BLaER1 treated with 17β-estradiol and CSF1 and Interleukin-3, amounts not matched to agents 10 nM and 100 nM (cell line): ENCODE results near the gene MRPS12.

Experiments
- H3K27ac ChIP-seq, 11 experiments: shearing (Covaris generic); formaldehyde crosslinking; 2 replicates each; pipeline ENCODE4 v1.8.1; 2022
- H3K27me3 ChIP-seq, 11 experiments: shearing (Covaris generic); formaldehyde crosslinking; 2 replicates each; pipeline ENCODE4 v1.8.1; 2022
- H3K36me3 ChIP-seq, 11 experiments: shearing (Covaris generic); formaldehyde crosslinking; 2 replicates each; pipeline ENCODE4 v1.8.1; 2022
- H3K4me1 ChIP-seq, 10 experiments: shearing (Covaris generic); formaldehyde crosslinking; 2 replicates each; pipeline ENCODE4 v1.8.1; 2022
- H3K4me2 ChIP-seq, 11 experiments: shearing (Covaris generic); formaldehyde crosslinking; 2 replicates each; pipeline ENCODE4 v1.8.1; 2022
- H3K4me3 ChIP-seq, 10 experiments: shearing (Covaris generic); formaldehyde crosslinking; 2 replicates each; pipeline ENCODE4 v1.8.1; 2022
- H3K9ac ChIP-seq, 11 experiments: shearing (Covaris generic); formaldehyde crosslinking; 2 replicates each; pipeline ENCODE4 v1.8.1; 2022
- H3K9me3 ChIP-seq, 11 experiments: shearing (Covaris generic); formaldehyde crosslinking; replicated peaks in 1 of 11; 2 replicates each; pipeline ENCODE4 v1.8.1; 2022
- H4K20me1 ChIP-seq, 11 experiments: shearing (Covaris generic); formaldehyde crosslinking; 2 replicates each; pipeline ENCODE4 v1.8.1; 2022
- Cebpa-rat ChIP-seq, 11 experiments: shearing (Covaris generic); IDR thresholded peaks; 2 replicates each; pipeline ENCODE4 v1.8.1; 2022

MRPS12 gene

GRCh38 chr19:38894968-38895367 is 35.8 kb upstream of the MRPS12 start:
- peak overlapping the region; percentile 57 to 98 (median 85) for H3K4me2 ChIP-seq
- no peaks in the 10 kb centered on the region for H3K9me3 ChIP-seq
- peak overlapping the region; percentile 38 to 90 (median 61); a peak in 21 of 22 replicates for H3K9ac ChIP-seq
- no peak for TF ChIP-seq Cebpa-rat (IDR thresholded peaks at IDR 0.05)
- H3K27me3 ChIP-seq = no peaks in the 10 kb centered on the region
- peaks cover 45 to 66% (median 62%) of the 10 kb centered on the region in 10 experiments for H3K4me1 ChIP-seq
- H3K4me3 ChIP-seq = peak overlapping the region in 2 of 10 experiments; percentile 14 to 23; a peak in 3 of 20 replicates
- H4K20me1 ChIP-seq = peaks cover 0 to 41% (median 6%) of the 10 kb centered on the region in 11 experiments; a peak in 7 of 22 replicates
- H3K27ac ChIP-seq = peak overlapping the region in 8 of 11 experiments; percentile 49 to 77 (median 58); a peak in 17 of 22 replicates
- peaks cover 2 to 45% (median 24%) of the 10 kb centered on the region in 11 experiments; a peak in 18 of 22 replicates for H3K36me3 ChIP-seq

DNA sequence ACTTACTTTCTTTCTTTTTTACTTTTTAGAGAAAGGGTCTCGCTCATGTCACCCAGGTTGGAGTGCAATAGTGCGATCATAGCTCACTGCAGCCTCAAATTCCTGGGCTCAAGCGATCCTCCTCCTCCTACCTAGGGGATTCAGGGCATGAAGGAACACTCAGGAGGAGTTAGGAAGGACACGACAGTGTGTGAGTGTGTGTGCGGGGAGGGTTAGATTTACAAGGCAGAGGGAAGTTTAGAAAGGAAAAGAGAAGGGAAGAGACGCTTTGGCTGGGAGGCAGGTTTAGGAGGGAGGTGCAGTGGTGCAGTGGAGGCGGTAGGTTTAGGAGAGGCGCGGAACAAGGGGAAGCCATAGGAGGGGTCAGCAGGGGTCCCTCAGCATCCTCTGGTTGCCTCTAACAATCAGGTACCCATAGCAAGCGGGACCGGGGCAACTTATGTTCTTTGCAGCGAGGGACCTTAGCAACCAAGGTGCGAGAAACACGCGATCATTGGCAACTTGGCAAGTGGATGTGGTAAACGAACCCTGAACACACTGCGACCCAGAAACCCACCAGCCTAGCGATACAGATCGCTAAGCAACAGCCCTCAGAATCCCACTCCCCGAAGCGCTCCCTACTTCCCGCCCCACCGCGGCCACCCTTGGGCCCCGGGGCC is 31.8 kb upstream of the MRPS12 start:
- TF ChIP-seq Cebpa-rat (IDR thresholded peaks at IDR 0.05) = no peak
- Histone ChIP-seq H3K27me3 (no peaks in the 10 kb centered on the region), H3K4me1 (peaks cover 59 to 70% (median 64%) of the 10 kb centered on the region in 10 experiments), H3K4me2 (peak overlapping the region; percentile 76 to 99 (median 96)), H3K9me3 (peaks cover 0 to 7% (median 5%) of the 10 kb centered on the region in 11 experiments; a peak in 10 of 22 replicates), H3K9ac (peak overlapping the region; percentile 73 to 92 (median 87)), H3K4me3 (peak overlapping the region; percentile 72 to 87 (median 84)), H3K36me3 (peaks cover 0 to 17% (median 8%) of the 10 kb centered on the region in 11 experiments; a peak in 9 of 22 replicates), H3K27ac (peak overlapping the region; percentile 43 to 93 (median 72)), H4K20me1 (peaks cover 0 to 33% (median 9%) of the 10 kb centered on the region in 11 experiments; a peak in 8 of 22 replicates)

GRCh38 chr19:38899447-38900201 is 31.1 kb upstream of the MRPS12 start, which contains the start of the genes NFKBIB and SIRT2:
TSS of gene NFKBIB (plus strand) at chr19:38899969. CDS start at chr19:38900033, 64 bp downstream.
TSS of gene SIRT2 (minus strand) at chr19:38899618. CDS start at chr19:38899521, 97 bp downstream.
- Histone ChIP-seq H3K27me3 (no peaks in the 10 kb centered on the region), H3K4me1 (peaks cover 52 to 63% (median 59%) of the 10 kb centered on the region in 10 experiments), H4K20me1 (peaks cover 0 to 31% (median 9%) of the 10 kb centered on the region in 11 experiments; a peak in 9 of 22 replicates), H3K9me3 (peaks cover 0 to 7% (median 5%) of the 10 kb centered on the region in 11 experiments; a peak in 10 of 22 replicates), H3K36me3 (peaks cover 1 to 24% (median 14%) of the 10 kb centered on the region in 11 experiments; a peak in 19 of 22 replicates), H3K27ac (peak within 1 kb of the TSS; percentile 72 to 93 (median 83)), H3K4me2 (peak within 1 kb of the TSS; percentile 88 to 99 (median 96)), H3K9ac (peak within 1 kb of the TSS; percentile 77 to 92 (median 89)), H3K4me3 (peak within 1 kb of the TSS; percentile 72 to 87 (median 84))
- TF ChIP-seq Cebpa-rat (IDR thresholded peaks at IDR 0.05) = no peak

DNA sequence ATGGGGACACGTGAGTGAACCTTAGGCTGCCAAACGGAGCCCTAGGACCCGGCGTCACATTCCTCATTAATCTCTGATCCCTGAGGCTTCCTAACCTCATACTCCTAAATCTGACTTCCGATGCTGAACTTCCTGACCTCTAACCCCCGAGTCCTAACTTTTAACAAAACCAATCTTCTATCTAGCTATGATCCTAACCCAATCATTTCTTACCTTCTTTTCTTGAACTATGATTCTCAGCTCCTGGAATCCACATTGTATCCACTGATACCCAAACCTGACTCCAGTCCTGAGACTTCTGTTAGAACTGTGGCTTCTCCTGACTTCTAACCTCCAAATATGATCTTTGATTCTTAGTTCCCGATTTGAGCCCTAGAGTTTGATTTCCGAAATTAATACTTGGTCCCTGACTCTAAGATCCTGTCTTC is 30.5 kb upstream of the MRPS12 start:
- Histone ChIP-seq H3K36me3 (peaks cover 7 to 30% (median 20%) of the 10 kb centered on the region in 11 experiments), H3K4me3 (peak overlapping the region; percentile 72 to 87 (median 84)), H3K4me1 (peaks cover 46 to 57% (median 53%) of the 10 kb centered on the region in 10 experiments), H3K4me2 (peak overlapping the region; percentile 71 to 88 (median 83)), H3K27ac (peak overlapping the region; percentile 72 to 93 (median 83)), H4K20me1 (peaks cover 0 to 31% (median 9%) of the 10 kb centered on the region in 11 experiments; a peak in 10 of 22 replicates), H3K9ac (peak overlapping the region; percentile 77 to 92 (median 89)), H3K27me3 (no peaks in the 10 kb centered on the region), H3K9me3 (peaks cover 0 to 7% (median 5%) of the 10 kb centered on the region in 11 experiments; a peak in 10 of 22 replicates)
- no peak for TF ChIP-seq Cebpa-rat (IDR thresholded peaks at IDR 0.05)

GRCh38 chr19:38900743-38901190 is 30.0 kb upstream of the MRPS12 start:
- Histone ChIP-seq H4K20me1 (peaks cover 0 to 30% (median 9%) of the 10 kb centered on the region in 11 experiments; a peak in 10 of 22 replicates), H3K4me3 (peak overlapping the region; percentile 72 to 87 (median 84)), H3K27me3 (no peaks in the 10 kb centered on the region), H3K4me2 (peak overlapping the region; percentile 71 to 88 (median 83)), H3K36me3 (peaks cover 13 to 36% (median 26%) of the 10 kb centered on the region in 11 experiments), H3K4me1 (peaks cover 41 to 52% (median 47%) of the 10 kb centered on the region in 10 experiments), H3K9ac (peak overlapping the region; percentile 77 to 92 (median 89)), H3K9me3 (peaks cover 0 to 7% (median 5%) of the 10 kb centered on the region in 11 experiments; a peak in 10 of 22 replicates), H3K27ac (peak overlapping the region; percentile 72 to 93 (median 83); a peak in 18 of 22 replicates)
- TF ChIP-seq Cebpa-rat (IDR thresholded peaks at IDR 0.05) = no peak

DNA sequence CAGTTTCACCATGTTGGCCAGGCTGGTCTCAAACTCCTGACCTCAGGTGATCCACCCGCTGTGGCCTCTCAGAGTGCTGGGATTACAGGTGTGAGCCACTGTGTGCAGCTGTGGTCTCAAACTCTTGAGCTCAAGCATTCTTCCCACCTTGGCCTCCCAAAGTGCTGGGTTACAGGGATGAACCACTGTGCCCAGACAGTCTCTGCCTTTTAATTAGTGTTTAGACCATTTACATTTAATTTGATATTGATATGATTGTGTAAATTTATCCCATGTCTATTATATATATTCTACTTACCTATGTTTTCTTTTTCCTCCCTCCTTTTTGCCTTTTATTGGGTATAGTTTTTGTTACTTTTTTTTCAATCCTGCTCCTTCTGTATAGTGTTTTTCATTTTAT is 29.1 kb upstream of the MRPS12 start:
- H4K20me1 ChIP-seq = peaks cover 0 to 26% (median 9%) of the 10 kb centered on the region in 11 experiments; a peak in 10 of 22 replicates
- H3K4me3 ChIP-seq = peak overlapping the region in 8 of 10 experiments; percentile 72 to 87 (median 86); a peak in 9 of 20 replicates
- H3K4me2 ChIP-seq = peak overlapping the region; percentile 71 to 88 (median 83)
- H3K9ac ChIP-seq = peak overlapping the region in 5 of 11 experiments; percentile 86 to 92 (median 90); a peak in 6 of 22 replicates
- H3K4me1 ChIP-seq = peaks cover 33 to 42% (median 38%) of the 10 kb centered on the region in 10 experiments
- no peak for TF ChIP-seq Cebpa-rat (IDR thresholded peaks at IDR 0.05)
- peaks cover 19 to 44% (median 33%) of the 10 kb centered on the region in 11 experiments for H3K36me3 ChIP-seq
- no peak overlapping the region for H3K27ac ChIP-seq
- peaks cover 0 to 7% (median 5%) of the 10 kb centered on the region in 11 experiments; a peak in 10 of 22 replicates for H3K9me3 ChIP-seq
- no peaks in the 10 kb centered on the region for H3K27me3 ChIP-seq

GRCh38 chr19:38904581-38905539 is 25.9 kb upstream of the MRPS12 start:
- H3K27me3 ChIP-seq = no peaks in the 10 kb centered on the region
- no peak for TF ChIP-seq Cebpa-rat (IDR thresholded peaks at IDR 0.05)
- peaks cover 0 to 15% (median 0%) of the 10 kb centered on the region in 11 experiments; a peak in 8 of 22 replicates for H4K20me1 ChIP-seq
- no peak overlapping the region for H3K4me3 ChIP-seq
- peaks cover 44 to 72% (median 57%) of the 10 kb centered on the region in 11 experiments for H3K36me3 ChIP-seq
- peaks cover 0 to 10% (median 6%) of the 10 kb centered on the region in 11 experiments; a peak in 10 of 22 replicates for H3K9me3 ChIP-seq
- H3K27ac ChIP-seq = no peak overlapping the region
- no peak overlapping the region; a peak in 1 of 22 replicates for H3K4me2 ChIP-seq
- peaks cover 10 to 22% (median 15%) of the 10 kb centered on the region in 10 experiments for H3K4me1 ChIP-seq
- H3K9ac ChIP-seq = 0 out of 22 replicates have a peak overlapping the region, but pooled peaks of 1 of the 11 experiments have one; percentile 11
